Stimulated activated naive B cell treated with anti-CD40 and anti-IgM and Interleukin-4, amounts not matched to agents 10 μg/mL and 1 μg/mL and 100 μg/mL, for 72 hours (primary cell): ENCODE results near the gene PPFIA1.

ENCODE experiments used
- ATAC-seq, 2 donors: fragments of 150-1000 bp; cut with Tn5 transposase; replicated peaks; 2 replicates each; pipeline ENCODE4 v1.10.0; 2021; ENCODE audit warnings: moderate library complexity in 1 of 2
- DNase-seq: peaks from one replicate; pipeline ENCODE4 v3.0.0; 2021
- H3K27ac Mint-ChIP-seq: one replicate; pipeline ENCODE4 v1.8.0; 2022; ENCODE audit warnings: mild to moderate bottlenecking, mixed read lengths
- H3K27me3 Mint-ChIP-seq, 2 donors: one replicate each; pipeline ENCODE4 v1.8.0; 2022; ENCODE audit warnings: mixed read lengths in 2 of 2
- H3K36me3 Mint-ChIP-seq, 2 donors: one replicate each; pipeline ENCODE4 v1.8.0; 2022; ENCODE audit warnings: mixed read lengths in 2 of 2, mild to moderate bottlenecking in 1 of 2
- H3K4me1 Mint-ChIP-seq, 2 donors: one replicate each; pipeline ENCODE4 v1.8.0; 2022; ENCODE audit warnings: mixed read lengths in 2 of 2, mild to moderate bottlenecking in 1 of 2
- H3K4me3 Mint-ChIP-seq, 2 donors: one replicate each; pipeline ENCODE4 v1.8.0; 2022; ENCODE audit warnings: mild to moderate bottlenecking in 2 of 2, mixed read lengths in 2 of 2, moderate library complexity in 1 of 2
- H3K9me3 Mint-ChIP-seq, 2 donors: one replicate each; pipeline ENCODE4 v1.8.0; 2022; ENCODE audit warnings: mixed read lengths in 2 of 2, mild to moderate bottlenecking in 1 of 2

The PPFIA1 gene

GRCh38 chr11:70353900-70354568, 83.5 kb downstream of the PPFIA1 start:
- H3K4me3 Mint-ChIP-seq: no peak overlapping the region
- H3K27me3 Mint-ChIP-seq: no peaks in the 10 kb centered on the region
- DNase-seq (no peak), ATAC-seq (no peak)
- H3K36me3 Mint-ChIP-seq: peaks cover 49 to 52% of the 10 kb centered on the region in 2 donors
- H3K4me1 Mint-ChIP-seq: no peaks in the 10 kb centered on the region
- no peaks in the 10 kb centered on the region for H3K9me3 Mint-ChIP-seq
- no peak overlapping the region for H3K27ac Mint-ChIP-seq

- no peak for DNase-seq
- no peak for ATAC-seq
- Mint-ChIP-seq H3K36me3 (peaks cover 53 to 55% of the 10 kb centered on the region in 2 donors), H3K4me3 (no peak overlapping the region), H3K4me1 (no peaks in the 10 kb centered on the region), H3K9me3 (no peaks in the 10 kb centered on the region), H3K27ac (no peak overlapping the region), H3K27me3 (no peaks in the 10 kb centered on the region)
Observed at GRCh38 chr11:70354629-70355028, 84.1 kb downstream of the PPFIA1 start.

GRCh38 chr11:70358753-70359152, 88.3 kb downstream of the PPFIA1 start:
- no peak overlapping the region for H3K27ac Mint-ChIP-seq
- no peaks in the 10 kb centered on the region for H3K27me3 Mint-ChIP-seq
- peaks cover 67 to 69% of the 10 kb centered on the region in 2 donors for H3K36me3 Mint-ChIP-seq
- no peaks in the 10 kb centered on the region for H3K4me1 Mint-ChIP-seq
- DNase-seq (no peak), ATAC-seq (no peak)
- no peaks in the 10 kb centered on the region for H3K9me3 Mint-ChIP-seq
- no peak overlapping the region for H3K4me3 Mint-ChIP-seq

GRCh38 chr11:70359451-70360205, 89.1 kb downstream of the PPFIA1 start:
- DNase-seq (no peak), ATAC-seq (no peak)
- Mint-ChIP-seq H3K36me3 (peaks cover 61 to 63% of the 10 kb centered on the region in 2 donors), H3K4me1 (peaks cover 2 to 6% of the 10 kb centered on the region in 2 donors), H3K4me3 (no peak overlapping the region), H3K9me3 (no peaks in the 10 kb centered on the region), H3K27me3 (no peaks in the 10 kb centered on the region), H3K27ac (no peak overlapping the region)

- Mint-ChIP-seq H3K4me3 (no peak overlapping the region), H3K36me3 (peaks cover 60 to 64% of the 10 kb centered on the region in 2 donors), H3K27ac (no peak overlapping the region)
Observed at GRCh38 chr11:70360211-70360610, 89.7 kb downstream of the PPFIA1 start.

GRCh38 chr11:70364178-70364577, 93.7 kb downstream of the PPFIA1 start:
- Mint-ChIP-seq H3K4me1 (peaks cover 14 to 19% of the 10 kb centered on the region in 2 donors), H3K9me3 (no peaks in the 10 kb centered on the region), H3K27me3 (no peaks in the 10 kb centered on the region), H3K27ac (no peak overlapping the region), H3K36me3 (peaks cover 42 to 58% of the 10 kb centered on the region in 2 donors), H3K4me3 (no peak overlapping the region)
- DNase-seq (no peak), ATAC-seq (no peak)

More at GRCh38 chr11:70360211-70360610, 89.7 kb downstream of the PPFIA1 start:
- H3K9me3 Mint-ChIP-seq: no peaks in the 10 kb centered on the region
- DNase-seq (no peak), ATAC-seq (no peak)
- peaks cover 8 to 11% of the 10 kb centered on the region in 2 donors for H3K4me1 Mint-ChIP-seq
- H3K27me3 Mint-ChIP-seq: no peaks in the 10 kb centered on the region

GRCh38 chr11:70364745-70365543, 94.5 kb downstream of the PPFIA1 start:
- ATAC-seq (peak; percentile 84 to 88), DNase-seq (peak; percentile 23)
- Mint-ChIP-seq H3K9me3 (no peaks in the 10 kb centered on the region), H3K4me3 (peak overlapping the region; percentile 21 to 64), H3K36me3 (peaks cover 36 to 52% of the 10 kb centered on the region in 2 donors), H3K4me1 (peaks cover 14 to 19% of the 10 kb centered on the region in 2 donors), H3K27ac (peak overlapping the region; percentile 92), H3K27me3 (no peaks in the 10 kb centered on the region)

- no peaks in the 10 kb centered on the region for H3K27me3 Mint-ChIP-seq
- ATAC-seq (peak; percentile 44 to 56), DNase-seq (no peak)
- H3K36me3 Mint-ChIP-seq: peaks cover 37 to 50% of the 10 kb centered on the region in 2 donors
- H3K4me1 Mint-ChIP-seq: peaks cover 14 to 19% of the 10 kb centered on the region in 2 donors
- H3K9me3 Mint-ChIP-seq: no peaks in the 10 kb centered on the region
- peak overlapping the region; percentile 92 for H3K27ac Mint-ChIP-seq
- peak overlapping the region; percentile 21 to 64 for H3K4me3 Mint-ChIP-seq
Observed at GRCh38 chr11:70365544-70365927, 95.0 kb downstream of the PPFIA1 start.

GRCh38 chr11:70367071-70367470, 96.6 kb downstream of the PPFIA1 start:
- peaks cover 3 to 5% of the 10 kb centered on the region in 2 donors for H3K9me3 Mint-ChIP-seq
- H3K36me3 Mint-ChIP-seq: peaks cover 30 to 43% of the 10 kb centered on the region in 2 donors
- H3K27me3 Mint-ChIP-seq: no peaks in the 10 kb centered on the region
- ATAC-seq: no peak
- H3K4me1 Mint-ChIP-seq: peaks cover 17 to 19% of the 10 kb centered on the region in 2 donors
- no peak for DNase-seq
- no peak overlapping the region for H3K27ac Mint-ChIP-seq
- no peak overlapping the region for H3K4me3 Mint-ChIP-seq

GRCh38 chr11:70368961-70369360, 98.5 kb downstream of the PPFIA1 start:
- peaks cover 3 to 5% of the 10 kb centered on the region in 2 donors for H3K9me3 Mint-ChIP-seq
- no peak for DNase-seq
- peaks cover 17 to 19% of the 10 kb centered on the region in 2 donors for H3K4me1 Mint-ChIP-seq
- H3K4me3 Mint-ChIP-seq: no peak overlapping the region
- no peaks in the 10 kb centered on the region for H3K27me3 Mint-ChIP-seq
- no peak for ATAC-seq
- peaks cover 37 to 47% of the 10 kb centered on the region in 2 donors for H3K36me3 Mint-ChIP-seq
- no peak overlapping the region for H3K27ac Mint-ChIP-seq

- H3K36me3 Mint-ChIP-seq: peaks cover 32 to 38% of the 10 kb centered on the region in 2 donors
- no peak overlapping the region for H3K4me3 Mint-ChIP-seq
- DNase-seq (no peak), ATAC-seq (no peak)
- peaks cover 0 to 3% of the 10 kb centered on the region in 2 donors for H3K4me1 Mint-ChIP-seq
- H3K27ac Mint-ChIP-seq: no peak overlapping the region
- H3K27me3 Mint-ChIP-seq: no peaks in the 10 kb centered on the region
- peaks cover 3 to 5% of the 10 kb centered on the region in 2 donors for H3K9me3 Mint-ChIP-seq
Observed at GRCh38 chr11:70371241-70371640, 100.8 kb downstream of the PPFIA1 start.

GRCh38 chr11:70372076-70372475, 101.6 kb downstream of the PPFIA1 start:
- no peak for ATAC-seq
- H3K27me3 Mint-ChIP-seq: no peaks in the 10 kb centered on the region
- H3K4me1 Mint-ChIP-seq: peaks cover 0 to 3% of the 10 kb centered on the region in 2 donors
- no peak for DNase-seq
- H3K4me3 Mint-ChIP-seq: no peak overlapping the region
- H3K27ac Mint-ChIP-seq: no peak overlapping the region
- peaks cover 35 to 40% of the 10 kb centered on the region in 2 donors for H3K36me3 Mint-ChIP-seq
- peaks cover 3 to 5% of the 10 kb centered on the region in 2 donors for H3K9me3 Mint-ChIP-seq

- Mint-ChIP-seq H3K9me3 (no peaks in the 10 kb centered on the region), H3K27me3 (no peaks in the 10 kb centered on the region), H3K36me3 (peaks cover 45 to 49% of the 10 kb centered on the region in 2 donors), H3K4me1 (peaks cover 11 to 17% of the 10 kb centered on the region in 2 donors), H3K4me3 (no peak overlapping the region), H3K27ac (no peak overlapping the region)
- DNase-seq: no peak
- no peak for ATAC-seq
Observed at GRCh38 chr11:70376621-70377020, 106.1 kb downstream of the PPFIA1 start.

GRCh38 chr11:70377645-70378044, 107.2 kb downstream of the PPFIA1 start:
- H3K36me3 Mint-ChIP-seq: peaks cover 48 to 53% of the 10 kb centered on the region in 2 donors
- no peak for ATAC-seq

More at GRCh38 chr11:70377645-70378044, 107.2 kb downstream of the PPFIA1 start:
- Mint-ChIP-seq H3K4me3 (no peak overlapping the region), H3K27me3 (no peaks in the 10 kb centered on the region), H3K27ac (no peak overlapping the region), H3K9me3 (no peaks in the 10 kb centered on the region), H3K4me1 (peaks cover 11 to 23% of the 10 kb centered on the region in 2 donors)
- DNase-seq: no peak
